HCT116 (cell line): ENCODE data around the gene IL25. TPM values are rescaled to one million over a fixed set of nuclear protein-coding genes. Genes with fewer than 3 reads are reported as not detected.

Source experiments
- ATAC-seq: fragments of 200-7000 bp; cut with Tn5 transposase; 2 replicates; pipeline ENCODE4 v1.9.1; 2020; ENCODE audit warnings: mild to moderate bottlenecking, moderate library complexity
- BruUV-seq: library from RNA; stranded (reverse); fragments of 400-500 nt; replicated peaks from 2 replicates; lab custom pipeline; 2021; lab: Mats Ljungman, UMichigan
- CTCF ChIA-PET: fragments of 300-600 bp; sonication (Branson Sonifier 250); formaldehyde crosslinking; loops from one replicate; lab custom pipeline; 2021; ENCODE audit warnings: antibody characterized with exemption; lab: Charles Lee
- POLR2A ChIA-PET: fragments of 300-600, 350-600 bp; sonication (Branson Sonifier 250); formaldehyde crosslinking; loops from one replicate; lab custom pipeline; 2021; ENCODE audit warnings: antibody characterized with exemption; lab: Charles Lee
- RAD21 ChIA-PET, 2 experiments: fragments of 300-600 bp; sonication (Branson Sonifier 250); formaldehyde crosslinking; loops; one replicate each; lab custom pipeline; 2023; ENCODE audit warnings: low total read pairs in 2 of 2; ENCODE audit not compliant: uncharacterized antibody in 2 of 2, unreplicated experiment in 2 of 2, low non-redundant PET in 1 of 2; lab: Charles Lee
- DNase-seq: peaks from one replicate; pipeline ENCODE4 v3.0.0-alpha.2; 2010; ENCODE audit warnings: low read depth, low spot score
- H2AFZ ChIP-seq: fragments of 200-600 bp; shearing (Covaris generic), sonication (generic); 2 replicates; pipeline ENCODE4 v1.6.1; 2017; ENCODE audit warnings: low read depth, mixed run types, mixed read lengths, antibody characterized with exemption, low read length; ENCODE audit not compliant: poor library complexity, severe bottlenecking
- H3K27ac ChIP-seq: 2 replicates; pipeline ENCODE4 v1.5.1; 2012; ENCODE audit warnings: low read depth, low read length
- H3K27me3 ChIP-seq: fragments of 200-600 bp; sonication (generic); 2 replicates; pipeline ENCODE4 v1.6.1; 2016; ENCODE audit warnings: mixed run types, low read length, mixed read lengths; ENCODE audit not compliant: insufficient read depth
- H3K36me3 ChIP-seq, 2 experiments: fragments of 200-500 bp in 1 of 2; fragments of 200-600 bp in 1 of 2; sonication (Bioruptor generic) in 1 of 2; sonication (generic) in 1 of 2; 2 replicates each; pipeline versions ENCODE4 v1.5.1 to v1.6.1; 2014 to 2016; ENCODE audit warnings: low read length in 2 of 2, inconsistent platforms in 1 of 2, mixed read lengths in 1 of 2, mixed run types in 1 of 2; ENCODE audit not compliant: insufficient read depth in 2 of 2, control insufficient read depth in 1 of 2
- H3K4me1 ChIP-seq, 2 experiments: fragments of 200-600 bp in 1 of 2; sonication (generic) in 1 of 2; 2 replicates each; pipeline versions ENCODE4 v1.5.1 to v1.6.1; 2012 to 2017; ENCODE audit warnings: low read length in 2 of 2, inconsistent platforms in 1 of 2, mild to moderate bottlenecking in 1 of 2, mixed read lengths in 1 of 2, mixed run types in 1 of 2, moderate library complexity in 1 of 2; ENCODE audit not compliant: insufficient read depth in 2 of 2, control insufficient read depth in 1 of 2
- H3K4me2 ChIP-seq: fragments of 200-600 bp; sonication (generic); 2 replicates; pipeline ENCODE4 v1.6.1; 2017; ENCODE audit warnings: mixed run types, low read length, mixed read lengths
- H3K4me3 ChIP-seq, 2 experiments: fragments of 200-600 bp in 1 of 2; sonication (generic) in 1 of 2; replicated peaks in 1 of 2; 2 replicates each; pipeline ENCODE4 v1.5.1; 2011 to 2016; ENCODE audit warnings: low read length in 2 of 2, control low read depth in 1 of 2, low read depth in 1 of 2, mild to moderate bottlenecking in 1 of 2, mixed read lengths in 1 of 2, mixed run types in 1 of 2
- H3K79me2 ChIP-seq: fragments of 200-600 bp; sonication (generic); 2 replicates; pipeline ENCODE4 v1.6.1; 2017; ENCODE audit warnings: mild to moderate bottlenecking, mixed run types, low read length, moderate library complexity, mixed read lengths; ENCODE audit not compliant: insufficient read depth
- H3K9ac ChIP-seq: fragments of 200-600 bp; sonication (generic); 2 replicates; pipeline ENCODE4 v1.6.1; 2016; ENCODE audit warnings: low read length, mixed read lengths
- H3K9me2 ChIP-seq: fragments of 200-600 bp; sonication (generic), shearing (Covaris generic); 2 replicates; pipeline ENCODE4 v1.6.1; 2017; ENCODE audit warnings: mixed run types, mild to moderate bottlenecking, moderate library complexity; ENCODE audit not compliant: insufficient read depth
- H3K9me3 ChIP-seq, 2 experiments: fragments of 200-500 bp in 1 of 2; fragments of 200-600 bp in 1 of 2; sonication (Bioruptor generic) in 1 of 2; sonication (generic) in 1 of 2; 2 replicates each; pipeline ENCODE4 v1.6.1; 2014 to 2017; ENCODE audit warnings: low read length in 2 of 2, mixed read lengths in 2 of 2, inconsistent platforms in 1 of 2, low read depth in 1 of 2, mild to moderate bottlenecking in 1 of 2, mixed run types in 1 of 2, moderate library complexity in 1 of 2; ENCODE audit not compliant: control insufficient read depth in 1 of 2, insufficient read depth in 1 of 2
- H4K20me1 ChIP-seq: fragments of 200-600 bp; sonication (generic), shearing (Covaris generic); 2 replicates; pipeline ENCODE4 v1.6.1; 2017; ENCODE audit warnings: mixed run types, mild to moderate bottlenecking, moderate library complexity; ENCODE audit not compliant: insufficient read depth
- EGR1 ChIP-seq: IDR thresholded peaks from 2 replicates; pipeline ENCODE4 v1.6.1; 2012; ENCODE audit warnings: low read depth
- EZH2phosphoT487 ChIP-seq: fragments of 200-600 bp; IDR thresholded peaks from 2 replicates; pipeline ENCODE4 v1.6.1; 2018; ENCODE audit warnings: antibody characterized with exemption, borderline replicate concordance
- JUND ChIP-seq: IDR thresholded peaks from 2 replicates; pipeline ENCODE4 v1.6.1; 2012
- POLR2AphosphoS5 ChIP-seq: IDR thresholded peaks from 2 replicates; pipeline ENCODE4 v1.6.1; 2011; ENCODE audit warnings: mild to moderate bottlenecking, low read depth, low read length, moderate library complexity
- SIN3A ChIP-seq: IDR thresholded peaks from 2 replicates; pipeline ENCODE4 v1.6.1; 2012; ENCODE audit warnings: low read depth
- SRF ChIP-seq: IDR thresholded peaks from 2 replicates; pipeline ENCODE4 v1.6.1; 2012; ENCODE audit warnings: low read depth
- TCF7L2 ChIP-seq: IDR thresholded peaks from 2 replicates; pipeline ENCODE4 v1.7.0; 2011; ENCODE audit warnings: borderline replicate concordance, inconsistent platforms; ENCODE audit not compliant: insufficient read depth, insufficient read length; ENCODE audit errors: extremely low read depth
- YY1 ChIP-seq: IDR thresholded peaks from 2 replicates; pipeline ENCODE4 v1.6.1; 2011; ENCODE audit warnings: low read length, low read depth, moderate library complexity, mild to moderate bottlenecking; ENCODE audit not compliant: insufficient replicate concordance; ENCODE audit errors: extremely low read depth
- intact Hi-C: fragments of 100-400 bp; cut with micrococcal nuclease; formaldehyde crosslinking; loops from 2 replicates; pipeline ENCODE4 v1.10.0; 2022
- total RNA-seq: library from RNA; stranded (reverse); gene quantifications from one replicate; pipeline ENCODE4 v1.2.1, GENCODE V29; 2021; ENCODE audit not compliant: unreplicated experiment
- TF ChIP-seq, protein P1 (sequence below): IDR thresholded peaks from 2 replicates; pipeline ENCODE4 v1.6.1; 2012

IL25 gene
- total RNA-seq, 1 experiment from 2014 or later: not detected

DNA sequence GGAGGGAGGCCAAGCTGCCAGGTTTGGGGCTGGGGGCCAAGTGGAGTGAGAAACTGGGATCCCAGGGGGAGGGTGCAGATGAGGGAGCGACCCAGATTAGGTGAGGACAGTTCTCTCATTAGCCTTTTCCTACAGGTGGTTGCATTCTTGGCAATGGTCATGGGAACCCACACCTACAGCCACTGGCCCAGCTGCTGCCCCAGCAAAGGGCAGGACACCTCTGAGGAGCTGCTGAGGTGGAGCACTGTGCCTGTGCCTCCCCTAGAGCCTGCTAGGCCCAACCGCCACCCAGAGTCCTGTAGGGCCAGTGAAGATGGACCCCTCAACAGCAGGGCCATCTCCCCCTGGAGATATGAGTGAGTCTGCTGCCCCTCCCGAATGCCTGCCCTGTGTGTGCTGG lies 432 bp downstream of the IL25 start:
- no peaks in the 10 kb centered on the region for H3K9me3 ChIP-seq
- DNase-seq (no peak), ATAC-seq (no peak)
- no peak overlapping the region for H3K4me2 ChIP-seq
- no peak overlapping the region for H3K9ac ChIP-seq
- H3K9me2 ChIP-seq: no peaks in the 10 kb centered on the region
- ChIA-PET RAD21 (no interaction called here), CTCF (no interaction called here), POLR2A (no interaction called here)
- TF ChIP-seq SIN3A (no peak), YY1 (no peak), JUND (no peak)
- intact Hi-C loops: no loop called here
- H3K36me3 ChIP-seq: no peaks in the 10 kb centered on the region
- no peak overlapping the region for H3K4me3 ChIP-seq
- no peaks in the 10 kb centered on the region; a peak in 1 of 4 replicates for H3K4me1 ChIP-seq
- H3K27me3 ChIP-seq: no peaks in the 10 kb centered on the region
- H3K79me2 ChIP-seq: no peaks in the 10 kb centered on the region
- no peak overlapping the region for H2AFZ ChIP-seq
- no peaks in the 10 kb centered on the region for H4K20me1 ChIP-seq
- H3K27ac ChIP-seq: no peak overlapping the region
- no TSS peak for BruUV-seq

DNA sequence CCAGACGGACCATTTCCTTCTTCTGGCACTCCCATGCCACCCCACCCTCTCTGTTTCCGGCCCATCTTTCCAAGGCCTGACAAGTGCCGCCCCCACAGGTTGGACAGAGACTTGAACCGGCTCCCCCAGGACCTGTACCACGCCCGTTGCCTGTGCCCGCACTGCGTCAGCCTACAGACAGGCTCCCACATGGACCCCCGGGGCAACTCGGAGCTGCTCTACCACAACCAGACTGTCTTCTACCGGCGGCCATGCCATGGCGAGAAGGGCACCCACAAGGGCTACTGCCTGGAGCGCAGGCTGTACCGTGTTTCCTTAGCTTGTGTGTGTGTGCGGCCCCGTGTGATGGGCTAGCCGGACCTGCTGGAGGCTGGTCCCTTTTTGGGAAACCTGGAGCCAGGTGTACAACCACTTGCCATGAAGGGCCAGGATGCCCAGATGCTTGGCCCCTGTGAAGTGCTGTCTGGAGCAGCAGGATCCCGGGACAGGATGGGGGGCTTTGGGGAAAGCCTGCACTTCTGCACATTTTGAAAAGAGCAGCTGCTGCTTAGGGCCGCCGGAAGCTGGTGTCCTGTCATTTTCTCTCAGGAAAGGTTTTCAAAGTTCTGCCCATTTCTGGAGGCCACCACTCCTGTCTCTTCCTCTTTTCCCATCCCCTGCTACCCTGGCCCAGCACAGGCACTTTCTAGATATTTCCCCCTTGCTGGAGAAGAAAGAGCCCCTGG lies 3.1 kb downstream of the IL25 start:
- Histone ChIP-seq H3K9me3 (no peaks in the 10 kb centered on the region), H3K4me2 (no peak overlapping the region), H3K9ac (no peak overlapping the region), H3K79me2 (no peaks in the 10 kb centered on the region), H2AFZ (no peak overlapping the region), H3K27me3 (0 out of 2 replicates have a peak, but pooled peaks cover 5% of the 10 kb centered on the region), H3K4me3 (no peak overlapping the region), H3K36me3 (no peaks in the 10 kb centered on the region), H3K4me1 (no peaks in the 10 kb centered on the region), H4K20me1 (no peaks in the 10 kb centered on the region), H3K9me2 (no peaks in the 10 kb centered on the region), H3K27ac (no peak overlapping the region)
- DNase-seq (no peak), ATAC-seq (no peak)
- BruUV-seq: no TSS peak
- TF ChIP-seq EGR1: no peak
- TF ChIP-seq TCF7L2: no peak
- TF ChIP-seq EZH2phosphoT487: no peak
- TF ChIP-seq POLR2AphosphoS5: no peak
- TF ChIP-seq, protein P1, sequence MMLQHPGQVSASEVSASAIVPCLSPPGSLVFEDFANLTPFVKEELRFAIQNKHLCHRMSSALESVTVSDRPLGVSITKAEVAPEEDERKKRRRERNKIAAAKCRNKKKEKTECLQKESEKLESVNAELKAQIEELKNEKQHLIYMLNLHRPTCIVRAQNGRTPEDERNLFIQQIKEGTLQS: no peak
- no peak for TF ChIP-seq SRF
- TF ChIP-seq JUND: no peak
- intact Hi-C loops: no loop called here
- ChIA-PET POLR2A (no interaction called here), RAD21 (no interaction called here), CTCF (no interaction called here)
